HG03159 (cell line): ENCODE results near the gene PDCD2L.
"Not testable (repeated sequence)": the region's sequence is repeated elsewhere in the genome, so short reads cannot be mapped to it uniquely, and the experiment has no call there.

Source experiments
- ATAC-seq: cut with Tn5 transposase; IDR thresholded peaks from one replicate; pipeline ENCODE4 v1.9.1; 2021; ENCODE audit warnings: mild to moderate bottlenecking, moderate library complexity; ENCODE audit not compliant: unreplicated experiment

Gene PDCD2L, protein sequence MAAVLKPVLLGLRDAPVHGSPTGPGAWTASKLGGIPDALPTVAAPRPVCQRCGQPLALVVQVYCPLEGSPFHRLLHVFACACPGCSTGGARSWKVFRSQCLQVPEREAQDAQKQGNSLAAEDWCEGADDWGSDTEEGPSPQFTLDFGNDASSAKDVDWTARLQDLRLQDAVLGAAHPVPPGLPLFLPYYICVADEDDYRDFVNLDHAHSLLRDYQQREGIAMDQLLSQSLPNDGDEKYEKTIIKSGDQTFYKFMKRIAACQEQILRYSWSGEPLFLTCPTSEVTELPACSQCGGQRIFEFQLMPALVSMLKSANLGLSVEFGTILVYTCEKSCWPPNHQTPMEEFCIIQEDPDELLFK

DNA sequence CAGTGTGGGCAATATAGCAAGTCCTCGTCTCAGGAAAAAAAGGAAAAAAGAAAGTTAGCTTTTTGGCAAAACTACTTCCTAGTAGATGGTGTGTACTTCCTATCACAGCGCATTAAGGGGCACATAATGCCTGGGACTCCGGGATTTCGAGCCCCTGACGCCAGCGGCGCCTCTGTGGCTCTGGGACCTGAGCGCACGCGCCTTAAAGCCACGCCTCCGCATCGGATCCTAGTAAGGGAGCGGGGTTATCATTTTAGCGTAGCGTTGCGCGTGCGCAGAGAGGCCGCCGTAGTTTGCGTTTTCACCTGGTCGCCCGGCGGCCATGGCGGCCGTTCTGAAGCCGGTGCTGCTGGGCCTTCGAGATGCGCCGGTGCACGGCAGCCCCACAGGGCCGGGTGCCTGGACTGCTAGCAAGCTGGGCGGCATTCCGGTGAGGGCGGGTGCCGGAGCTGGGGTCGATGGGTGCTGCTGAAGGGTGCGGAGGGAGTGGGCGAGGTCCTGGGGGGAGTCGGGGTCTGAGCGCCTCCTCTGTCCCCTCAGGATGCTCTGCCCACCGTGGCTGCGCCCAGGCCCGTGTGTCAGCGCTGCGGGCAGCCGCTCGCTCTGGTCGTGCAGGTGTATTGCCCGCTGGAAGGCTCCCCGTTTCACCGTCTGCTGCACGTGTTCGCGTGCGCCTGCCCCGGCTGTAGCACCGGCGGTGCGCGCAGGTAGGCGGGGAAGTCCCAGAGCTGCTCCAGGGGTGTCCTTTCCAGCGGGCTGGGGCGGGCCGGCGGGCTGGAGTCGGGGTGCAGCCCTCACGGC lies at the start of gene PDCD2L:
Gene PDCD2L, plus strand, starts transcription at position 291 of the 801 bp plus-strand sequence. Its CDS starts 32 bp downstream, at position 323.
- ATAC-seq = peak; percentile 92

DNA sequence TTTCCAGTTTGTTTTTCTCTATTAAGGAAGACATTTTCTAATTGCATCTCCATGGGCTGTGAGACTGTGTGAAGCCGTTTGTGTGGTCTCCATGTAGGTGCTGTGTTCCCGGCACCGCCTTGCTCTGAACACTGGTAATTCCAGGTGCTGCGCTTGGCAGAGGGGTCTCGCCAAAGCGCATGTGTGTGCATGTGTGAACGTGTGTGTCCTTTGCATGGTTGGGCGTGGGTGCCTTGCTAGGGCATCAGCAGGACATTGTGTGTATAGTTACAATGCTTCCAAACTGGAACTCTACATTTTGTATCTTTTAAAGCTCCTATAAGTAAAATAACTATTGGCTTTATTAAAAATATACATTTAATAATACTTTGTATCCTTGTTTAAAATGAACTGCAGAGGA lies 49.0 kb upstream of the PDCD2L start:
- ATAC-seq = no peak

DNA sequence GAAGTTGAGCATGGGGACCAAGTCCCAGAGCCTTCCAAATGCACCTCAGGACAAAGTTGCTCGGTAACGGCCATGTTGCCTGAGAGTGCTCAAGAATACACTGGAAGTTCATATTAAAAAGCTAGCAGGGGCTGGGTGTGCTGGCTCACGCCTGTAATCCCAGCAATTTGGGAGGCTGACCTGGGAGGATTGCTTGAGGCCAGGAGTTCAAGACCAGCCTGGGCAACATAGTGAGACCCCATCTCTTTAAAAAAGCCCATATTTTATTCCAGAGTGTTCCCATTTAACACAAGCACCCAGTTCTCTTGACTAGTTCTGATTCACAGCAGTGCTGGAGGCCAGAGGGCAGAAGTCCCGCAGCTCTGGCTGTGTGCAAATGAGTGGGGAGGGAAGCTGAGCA lies 47.3 kb upstream of the PDCD2L start:
- ATAC-seq = no peak

DNA sequence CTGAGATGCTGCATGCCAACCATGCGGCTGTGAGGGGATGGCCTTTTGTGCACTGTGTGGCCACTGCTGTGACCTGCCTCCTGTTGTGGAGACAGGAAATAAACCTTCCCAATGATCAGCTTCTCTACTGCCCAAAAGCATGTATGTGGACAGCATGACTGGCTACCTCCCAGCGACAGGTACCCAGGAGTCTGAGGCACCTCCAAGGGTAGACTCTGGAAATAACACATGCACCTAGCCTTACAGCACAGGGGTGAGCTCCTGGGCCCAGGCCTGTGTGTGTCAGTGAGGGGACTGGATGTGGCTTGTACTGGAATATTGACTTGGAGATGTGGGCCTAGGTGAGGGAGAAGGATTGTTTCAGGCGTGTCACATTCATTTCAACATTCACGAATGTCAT lies 46.8 kb upstream of the PDCD2L start:
- ATAC-seq = no peak

DNA sequence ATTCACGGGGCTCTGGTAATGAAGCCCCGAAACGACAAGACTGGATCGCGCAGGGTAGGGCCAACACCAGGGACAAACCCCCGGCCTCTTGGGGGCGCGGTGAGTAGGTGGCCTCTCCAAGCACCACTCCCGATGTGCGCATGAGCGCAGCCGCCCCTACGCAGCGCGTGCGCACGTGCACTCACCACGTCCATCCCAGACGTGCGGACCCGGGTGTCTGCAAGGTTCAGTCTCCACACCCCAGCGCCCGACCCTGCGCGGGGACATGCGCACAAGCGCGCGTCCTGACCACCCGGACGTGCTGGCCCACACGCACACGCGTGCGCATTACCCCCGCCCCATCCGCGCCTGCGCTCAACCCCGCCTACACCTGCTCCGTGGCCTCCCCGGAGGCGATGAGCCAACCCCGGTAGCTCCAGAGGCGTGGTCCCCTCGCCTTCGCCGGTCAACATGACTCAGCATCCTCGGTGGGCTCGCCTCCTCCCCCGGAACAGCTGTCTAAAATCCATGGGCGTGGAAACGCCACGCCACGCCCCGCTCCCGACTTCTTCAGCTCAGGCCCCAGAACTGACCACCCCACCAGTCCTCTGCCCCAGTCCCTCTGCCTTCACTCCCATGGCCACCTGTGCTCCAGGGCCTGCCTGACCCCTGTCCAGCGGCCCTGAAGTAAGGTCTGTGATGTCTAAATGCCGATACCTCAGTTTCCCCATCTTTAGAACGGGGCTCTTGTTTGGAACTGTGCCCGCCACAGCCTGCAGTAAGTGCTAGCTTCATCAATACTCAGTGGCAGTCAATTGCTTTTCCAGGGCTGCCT lies 44.9 kb upstream of the PDCD2L start:
- ATAC-seq = peak; percentile 91

DNA sequence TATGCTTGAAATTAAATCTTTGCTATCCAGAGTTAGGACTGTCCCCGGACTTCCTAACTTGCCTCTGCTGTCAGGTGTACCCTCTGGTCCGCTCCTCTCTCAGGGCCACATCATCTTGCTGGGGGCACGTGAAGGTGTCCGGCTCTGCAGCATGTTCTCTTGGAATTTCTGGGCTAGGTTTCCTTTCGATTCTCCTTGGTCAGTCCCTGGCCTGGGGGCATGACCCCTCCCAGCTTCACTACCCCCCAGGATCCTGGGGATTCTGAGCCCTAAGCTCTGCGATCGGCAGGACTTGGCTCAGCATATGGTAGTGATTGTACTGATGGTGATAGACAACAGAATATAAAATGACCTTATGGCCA lies 44.3 kb upstream of the PDCD2L start:
- ATAC-seq = no peak

DNA sequence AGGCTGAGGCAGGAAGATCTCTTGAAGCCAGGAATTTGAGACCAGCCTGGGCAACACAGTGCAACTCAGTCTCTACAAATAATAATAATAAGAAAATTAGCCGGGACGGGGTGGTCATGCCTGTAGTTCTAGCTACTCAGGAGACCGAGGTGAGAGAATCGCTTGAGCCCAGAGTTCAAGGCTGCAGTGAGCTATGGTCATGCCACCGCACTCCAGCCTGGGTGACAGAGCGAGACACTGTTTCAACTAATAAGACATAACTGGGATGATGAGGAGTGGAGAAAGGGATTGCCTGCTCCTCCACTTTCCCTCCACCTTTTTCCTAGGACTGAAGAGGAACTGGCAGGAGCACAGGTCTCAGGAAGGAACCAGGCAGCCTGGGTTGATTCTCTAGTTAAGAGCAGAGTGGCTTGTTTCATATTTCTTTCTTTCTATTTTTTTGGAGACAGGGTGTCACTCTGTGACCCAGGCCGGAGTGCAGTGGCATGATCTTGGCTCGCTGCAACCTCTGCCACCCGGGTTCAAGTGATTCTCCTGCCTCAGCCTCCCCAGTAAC lies 43.8 kb upstream of the PDCD2L start:
- ATAC-seq = no peak

DNA sequence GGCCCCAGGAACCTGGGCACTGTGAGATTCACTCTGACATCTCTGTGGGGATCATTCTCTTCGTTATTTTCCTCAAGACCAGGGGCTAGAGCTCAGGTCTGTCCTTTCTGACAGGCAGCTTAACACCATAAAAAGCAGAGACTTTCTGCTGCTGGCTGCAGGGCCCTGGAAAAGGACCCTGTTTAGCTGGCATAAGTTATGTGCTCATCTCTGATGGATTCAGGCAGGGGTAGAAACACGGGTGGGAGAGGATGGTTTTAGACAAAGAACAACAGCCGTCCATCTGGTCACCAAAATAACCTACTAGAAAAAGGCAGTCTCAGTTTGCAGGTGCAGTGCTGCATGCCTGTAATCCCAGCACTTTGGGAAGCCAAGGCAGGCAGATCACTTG lies 41.5 kb upstream of the PDCD2L start:
- no peak for ATAC-seq

DNA sequence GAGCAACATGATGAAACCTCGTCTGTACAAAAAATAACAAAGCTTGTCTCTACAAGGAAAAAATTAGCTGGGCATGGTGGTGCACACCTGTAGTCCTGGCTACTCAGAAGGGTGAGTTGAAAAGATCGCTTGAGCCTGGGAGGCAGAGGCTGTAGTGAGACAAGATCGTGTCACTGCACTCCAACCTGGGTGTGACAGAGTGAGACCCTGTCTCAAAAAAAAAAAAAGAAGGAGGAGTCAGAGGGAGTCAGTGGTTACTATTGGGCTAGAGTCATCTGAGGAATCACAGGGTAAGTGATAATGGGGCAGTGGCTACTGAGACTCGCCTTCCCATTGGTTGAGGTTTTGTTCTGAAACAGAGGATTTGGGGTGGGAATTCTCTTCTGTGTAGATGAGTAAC lies 41.1 kb upstream of the PDCD2L start:
- no peak for ATAC-seq

DNA sequence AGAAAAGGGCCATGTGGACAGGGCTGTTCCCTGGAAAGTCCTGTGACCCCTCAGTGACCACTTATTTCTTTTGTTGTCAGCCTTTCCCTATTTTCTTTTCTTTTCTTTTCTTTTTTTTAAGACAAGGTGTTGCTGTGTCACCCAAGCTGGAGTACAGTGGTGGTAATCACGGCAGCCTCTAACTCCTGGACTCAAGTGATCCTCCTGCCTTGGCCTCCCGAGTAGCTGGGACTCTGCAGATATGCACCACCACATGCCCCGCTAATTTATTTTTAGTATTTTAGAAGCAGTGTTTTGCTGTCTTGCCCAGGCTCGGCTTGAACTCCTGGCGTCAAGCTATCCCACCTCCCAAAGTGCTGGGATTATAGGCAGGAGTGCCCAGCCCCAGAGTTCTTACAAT lies 40.3 kb upstream of the PDCD2L start:
- ATAC-seq = no peak

DNA sequence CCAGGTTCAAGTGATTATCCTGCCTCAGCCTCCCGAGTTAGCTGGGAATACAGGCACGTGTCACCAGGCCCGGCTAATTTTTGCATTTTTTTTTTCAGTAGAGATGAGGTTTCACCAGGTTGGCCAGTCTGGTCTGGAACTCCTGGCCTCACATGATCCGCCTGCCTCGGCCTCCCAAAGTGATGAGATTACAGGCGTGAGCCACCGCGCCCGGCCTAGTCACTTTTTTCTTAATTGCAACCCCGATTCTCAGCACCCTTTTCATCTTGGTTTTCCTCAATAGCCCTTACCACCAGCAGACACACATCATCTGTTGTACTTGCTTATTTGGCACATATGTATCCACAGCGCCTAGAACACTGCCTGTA lies 39.8 kb upstream of the PDCD2L start:
- no peak for ATAC-seq

DNA sequence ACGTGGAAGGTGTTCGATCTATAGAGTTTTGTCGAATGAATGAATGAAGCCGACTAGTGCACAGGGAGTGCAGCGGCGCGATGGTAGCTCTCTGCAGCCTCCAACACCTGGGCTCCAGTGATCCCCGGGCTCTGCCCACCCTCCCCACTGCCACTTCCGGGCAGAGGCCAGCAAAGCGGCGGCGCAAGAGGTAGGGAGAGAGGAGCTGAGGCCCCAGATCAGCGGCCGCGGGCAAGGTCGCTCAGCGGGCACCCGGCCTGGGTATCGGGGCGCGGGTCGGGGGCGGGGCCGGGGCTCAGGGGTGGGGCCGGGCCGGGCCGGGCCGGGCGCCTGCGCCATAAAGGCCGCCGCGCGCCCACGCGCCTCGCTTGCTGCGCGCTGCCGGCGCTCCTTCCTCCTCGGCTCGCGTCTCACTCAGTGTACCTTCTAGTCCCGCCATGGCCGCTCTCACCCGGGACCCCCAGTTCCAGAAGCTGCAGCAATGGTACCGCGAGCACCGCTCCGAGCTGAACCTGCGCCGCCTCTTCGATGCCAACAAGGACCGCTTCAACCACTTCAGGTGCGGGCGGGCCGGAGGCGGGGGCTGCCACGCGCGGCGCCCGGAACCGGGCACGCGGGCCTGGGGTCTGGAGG lies 39.3 kb upstream of the PDCD2L start, which contains the start of gene GPI:
Gene GPI, plus strand, starts transcription at position 367 of the 633 bp plus-strand sequence. Its CDS starts 71 bp downstream, at position 438.
- ATAC-seq = peak; percentile 68

DNA sequence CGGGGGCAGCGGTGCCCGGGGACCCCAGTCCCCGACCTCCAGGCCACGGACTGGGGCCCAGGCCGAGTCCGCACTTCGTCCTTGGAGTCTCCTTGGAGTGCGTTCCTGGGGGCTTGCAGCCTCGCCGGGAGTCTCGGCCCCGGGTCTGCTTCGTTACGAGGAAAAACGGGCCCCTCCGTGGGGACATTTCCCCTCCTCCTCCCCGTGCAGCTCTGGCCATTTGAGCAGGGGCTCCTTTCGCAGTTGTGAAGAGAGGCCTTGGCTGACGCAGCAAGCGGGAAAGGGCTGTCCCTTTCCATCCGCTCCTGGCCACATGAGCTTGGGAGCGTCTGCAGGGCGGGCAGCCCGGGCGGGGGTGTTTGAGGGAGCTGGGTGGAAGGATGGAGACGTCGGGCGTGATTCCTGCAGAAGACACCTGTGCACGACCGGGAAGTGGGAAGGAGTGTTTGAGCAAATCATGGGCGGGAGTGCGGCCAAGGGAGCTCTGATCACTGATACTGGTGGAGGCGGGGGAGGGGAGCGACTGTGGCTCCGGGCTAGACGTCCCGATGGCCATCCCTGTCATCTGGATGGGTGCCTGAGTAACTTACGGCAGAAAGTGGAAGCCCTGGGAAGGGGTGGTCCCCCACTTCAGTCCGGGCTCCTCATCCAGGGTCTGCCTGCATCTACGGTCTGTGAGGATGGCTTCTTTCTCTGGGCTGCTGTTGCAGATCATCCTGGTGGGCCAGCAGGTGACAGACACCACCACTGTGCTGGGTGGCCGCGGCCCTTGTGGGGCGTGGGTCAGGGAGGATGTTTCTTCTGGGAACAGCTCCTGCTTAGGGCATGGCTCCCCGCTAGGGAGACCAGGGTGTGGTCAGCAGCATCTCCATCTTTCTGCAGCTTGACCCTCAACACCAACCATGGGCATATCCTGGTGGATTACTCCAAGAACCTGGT lies 38.5 kb upstream of the PDCD2L start:
- ATAC-seq = no peak

DNA sequence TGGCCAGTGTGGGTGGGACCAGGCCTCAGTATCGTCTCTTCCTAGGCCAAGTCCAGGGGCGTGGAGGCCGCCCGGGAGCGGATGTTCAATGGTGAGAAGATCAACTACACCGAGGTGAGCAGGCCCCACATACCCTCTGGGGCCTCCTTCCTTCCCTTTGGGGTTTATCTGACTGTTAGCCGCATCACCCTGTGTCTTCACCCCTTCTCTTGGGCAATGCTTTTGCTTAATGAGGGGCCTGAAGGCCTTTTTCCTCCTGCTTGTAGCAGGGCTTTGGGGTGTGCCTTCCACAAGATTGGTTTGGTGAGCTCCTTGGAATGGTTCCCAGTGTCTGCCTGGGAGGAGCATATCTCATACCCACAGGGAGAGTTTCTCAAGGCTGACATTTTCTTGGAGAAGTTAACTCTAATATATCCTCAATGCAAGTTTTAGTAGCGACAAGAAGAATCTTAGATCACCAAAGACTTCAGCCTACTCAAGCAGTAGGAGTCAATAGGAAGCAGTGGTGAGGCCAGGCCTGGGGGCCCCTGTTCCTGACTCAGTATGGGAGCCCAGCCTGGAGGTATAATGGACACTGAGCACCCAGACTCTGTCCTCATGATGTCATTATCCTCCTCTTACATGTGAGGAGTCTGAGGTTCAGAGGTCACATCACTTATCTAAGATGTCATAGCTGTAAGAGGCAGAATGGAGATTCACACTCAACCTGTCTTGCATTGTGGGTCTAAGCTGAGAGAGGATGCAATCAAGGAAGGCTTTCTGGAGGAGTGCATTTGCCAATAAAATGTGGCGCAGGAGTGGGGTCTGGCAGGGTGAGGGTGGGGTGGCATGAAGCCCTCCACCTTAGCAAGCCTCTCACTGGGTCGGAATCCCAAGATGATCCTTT lies 37.2 kb upstream of the PDCD2L start:
- ATAC-seq = no peak

DNA sequence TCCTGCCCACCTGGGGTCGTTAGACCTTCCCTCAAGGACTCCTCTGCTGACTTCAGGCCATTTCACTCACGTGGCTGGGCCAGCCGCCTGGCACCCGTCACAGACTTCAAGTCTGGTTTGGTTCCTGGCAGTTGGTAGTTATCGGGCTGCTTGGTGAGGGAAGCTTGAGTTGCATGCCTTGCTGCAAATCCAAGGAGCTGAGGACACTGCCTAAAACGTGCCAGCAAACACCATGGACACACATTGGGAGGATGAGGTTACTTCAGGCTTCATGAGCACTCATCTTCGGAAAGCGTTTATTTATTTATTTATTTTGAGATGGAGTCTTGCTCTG lies 36.6 kb upstream of the PDCD2L start:
- ATAC-seq = no peak

DNA sequence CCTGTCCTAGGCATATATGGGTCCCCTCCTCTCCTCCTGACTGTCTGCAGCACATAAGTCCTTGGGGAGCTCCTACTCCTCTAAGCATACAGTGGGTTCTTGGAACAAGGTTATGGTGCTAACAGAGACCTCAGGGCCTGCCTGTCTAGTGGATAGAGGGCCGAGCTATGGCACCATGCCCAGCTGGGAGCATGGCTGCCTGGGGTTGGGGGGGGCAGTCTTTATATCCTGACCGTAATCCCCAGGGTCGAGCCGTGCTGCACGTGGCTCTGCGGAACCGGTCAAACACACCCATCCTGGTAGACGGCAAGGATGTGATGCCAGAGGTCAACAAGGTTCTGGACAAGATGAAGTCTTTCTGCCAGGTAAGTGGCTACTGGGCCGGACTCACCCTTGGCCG lies 35.9 kb upstream of the PDCD2L start:
- ATAC-seq = no peak

DNA sequence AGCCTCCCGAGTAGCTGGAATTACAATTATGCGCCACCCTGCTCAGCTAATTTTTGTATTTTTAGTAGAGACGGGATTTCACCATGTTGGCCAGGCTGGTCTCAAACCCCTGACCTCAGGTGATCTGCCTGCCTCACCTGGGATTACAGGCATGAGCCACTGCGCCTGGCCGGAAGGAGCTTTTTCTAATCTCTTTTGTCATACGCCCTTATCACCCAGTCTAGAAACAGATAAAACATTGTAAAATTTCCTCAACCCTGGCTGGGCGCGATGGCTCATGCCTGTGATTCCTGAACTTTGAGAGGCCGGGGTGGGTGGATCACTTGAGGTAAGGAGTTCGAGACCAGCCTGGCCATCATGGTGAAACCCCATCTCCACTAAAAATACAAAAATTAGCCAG lies 35.0 kb upstream of the PDCD2L start:
- not testable (repeated sequence) for ATAC-seq

DNA sequence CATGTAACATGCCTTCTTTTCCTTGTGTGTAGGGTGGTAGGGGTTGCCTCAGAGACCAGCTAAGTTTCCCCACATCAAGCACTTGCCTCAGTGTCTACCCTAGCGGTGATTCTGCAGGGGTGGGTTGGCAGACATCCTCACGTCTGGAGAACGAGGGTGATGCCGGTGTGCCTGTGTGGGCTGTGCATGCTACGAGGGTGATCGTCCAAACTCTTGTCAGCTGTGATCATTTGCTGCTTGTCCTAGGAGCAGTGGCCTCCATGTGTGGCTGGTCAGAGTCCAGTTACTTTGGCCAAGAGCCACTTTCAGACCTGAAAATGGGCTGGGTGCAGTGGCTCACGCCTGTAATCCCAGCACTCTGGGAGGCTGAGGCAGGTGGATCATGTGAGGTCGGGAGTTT lies 34.1 kb upstream of the PDCD2L start:
- no peak for ATAC-seq

DNA sequence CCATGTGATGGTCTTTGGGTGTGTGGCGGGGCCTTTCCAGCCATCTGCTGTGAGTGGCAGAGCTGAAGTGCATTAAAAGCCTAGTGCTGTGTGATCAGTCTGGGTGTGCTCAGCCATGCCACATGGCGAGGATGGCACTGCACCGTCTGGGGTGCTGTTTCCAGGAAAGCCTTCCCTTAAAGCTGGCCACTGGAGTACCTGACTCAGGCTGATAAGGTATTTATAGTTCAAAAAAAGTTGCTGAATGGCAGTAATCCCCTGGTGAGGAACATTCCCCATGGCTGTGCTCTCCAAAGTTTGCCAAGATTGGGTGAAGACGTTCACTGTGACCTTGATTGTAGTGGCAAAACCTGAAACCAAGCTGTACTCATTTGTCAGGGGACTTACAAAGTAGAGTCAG lies 33.2 kb upstream of the PDCD2L start:
- ATAC-seq = no peak
